HG03558 (cell line): ENCODE measurements around the gene OPCML.
A peak's percentile ranks its signal among the peaks of the same experiment; 100 is the strongest.

Experiments used
- ATAC-seq: cut with Tn5 transposase; IDR thresholded peaks from one replicate; pipeline ENCODE4 v1.9.1; 2021; ENCODE audit warnings: moderate number of reproducible peaks; ENCODE audit not compliant: unreplicated experiment; ENCODE audit errors: extremely low read depth

The OPCML gene

DNA sequence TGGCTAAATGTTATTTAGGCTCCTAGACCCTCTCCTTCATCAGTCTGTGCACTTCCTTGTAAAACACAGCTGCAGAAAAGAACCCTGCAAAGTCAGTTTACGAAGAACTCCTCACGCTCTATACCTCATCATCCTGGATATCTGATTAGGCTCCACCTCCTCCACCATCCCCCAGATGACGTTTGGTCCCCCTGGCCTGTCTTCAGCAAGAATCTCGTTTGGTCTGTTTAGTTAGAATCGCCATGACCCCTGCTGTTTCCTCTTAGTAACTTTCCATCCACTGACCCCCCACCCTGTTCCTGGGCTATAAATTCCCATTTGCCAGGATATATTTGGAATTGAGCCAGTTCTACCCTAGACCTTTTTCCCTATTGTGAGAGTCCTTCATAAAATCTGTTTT, 214.1 kb downstream of the OPCML start:
- ATAC-seq: no peak

DNA sequence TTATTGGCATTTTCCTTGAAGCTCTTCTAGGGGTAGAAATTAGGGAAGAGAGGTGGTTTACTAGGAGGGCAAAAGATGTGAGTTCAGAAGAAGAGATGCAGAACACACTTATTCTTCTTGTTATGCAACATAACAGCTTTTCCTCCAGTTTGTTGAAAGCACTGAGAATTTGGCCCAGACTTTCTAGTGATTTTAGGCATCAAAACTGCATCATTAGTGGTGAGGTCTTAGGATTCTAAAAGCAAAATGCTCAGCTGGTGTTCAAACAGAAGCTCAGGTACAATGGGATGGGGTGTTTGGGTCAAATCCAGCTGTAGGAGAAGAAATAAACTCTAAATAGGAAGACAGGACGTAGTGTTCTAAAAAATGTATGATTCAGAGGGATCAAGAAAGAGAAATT, 221.1 kb downstream of the OPCML start:
- ATAC-seq: no peak

- no peak for ATAC-seq
Observed at GRCh38 chr11:133306019-133306418, 226.3 kb downstream of the OPCML start.

GRCh38 chr11:133305208-133305956, 226.9 kb downstream of the OPCML start:
- no peak for ATAC-seq

- ATAC-seq: no peak
Observed at GRCh38 chr11:133303262-133303661, 229.0 kb downstream of the OPCML start.

GRCh38 chr11:133302056-133302455, 230.2 kb downstream of the OPCML start:
- no peak for ATAC-seq

- no peak for ATAC-seq
Observed at GRCh38 chr11:133300666-133301065, 231.6 kb downstream of the OPCML start.

GRCh38 chr11:133291780-133292179, 240.5 kb downstream of the OPCML start:
- no peak for ATAC-seq

GRCh38 chr11:133285359-133285758, 246.9 kb downstream of the OPCML start:
- ATAC-seq: no peak

DNA sequence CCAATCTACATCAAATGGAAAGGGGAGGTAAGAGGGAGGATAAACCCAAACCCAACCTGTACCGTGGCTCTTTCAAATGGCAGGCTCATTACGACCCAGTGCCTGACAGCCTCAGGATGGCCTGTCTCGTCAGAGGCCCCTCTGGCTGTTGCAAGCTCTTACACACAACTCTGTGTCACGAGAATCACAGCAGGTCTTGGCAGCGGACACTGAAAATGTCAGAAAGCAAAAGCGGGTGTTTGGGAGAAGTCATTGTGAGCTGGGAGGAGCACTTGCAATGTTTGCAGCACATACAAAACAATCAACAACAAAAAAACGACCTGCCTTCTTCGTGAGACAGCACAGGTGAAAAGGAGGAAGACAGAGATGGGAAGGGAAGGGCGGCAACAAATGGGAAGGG, 248.1 kb downstream of the OPCML start:
- ATAC-seq: no peak

- ATAC-seq: no peak
Observed at GRCh38 chr11:133277886-133278285, 254.4 kb downstream of the OPCML start.

DNA sequence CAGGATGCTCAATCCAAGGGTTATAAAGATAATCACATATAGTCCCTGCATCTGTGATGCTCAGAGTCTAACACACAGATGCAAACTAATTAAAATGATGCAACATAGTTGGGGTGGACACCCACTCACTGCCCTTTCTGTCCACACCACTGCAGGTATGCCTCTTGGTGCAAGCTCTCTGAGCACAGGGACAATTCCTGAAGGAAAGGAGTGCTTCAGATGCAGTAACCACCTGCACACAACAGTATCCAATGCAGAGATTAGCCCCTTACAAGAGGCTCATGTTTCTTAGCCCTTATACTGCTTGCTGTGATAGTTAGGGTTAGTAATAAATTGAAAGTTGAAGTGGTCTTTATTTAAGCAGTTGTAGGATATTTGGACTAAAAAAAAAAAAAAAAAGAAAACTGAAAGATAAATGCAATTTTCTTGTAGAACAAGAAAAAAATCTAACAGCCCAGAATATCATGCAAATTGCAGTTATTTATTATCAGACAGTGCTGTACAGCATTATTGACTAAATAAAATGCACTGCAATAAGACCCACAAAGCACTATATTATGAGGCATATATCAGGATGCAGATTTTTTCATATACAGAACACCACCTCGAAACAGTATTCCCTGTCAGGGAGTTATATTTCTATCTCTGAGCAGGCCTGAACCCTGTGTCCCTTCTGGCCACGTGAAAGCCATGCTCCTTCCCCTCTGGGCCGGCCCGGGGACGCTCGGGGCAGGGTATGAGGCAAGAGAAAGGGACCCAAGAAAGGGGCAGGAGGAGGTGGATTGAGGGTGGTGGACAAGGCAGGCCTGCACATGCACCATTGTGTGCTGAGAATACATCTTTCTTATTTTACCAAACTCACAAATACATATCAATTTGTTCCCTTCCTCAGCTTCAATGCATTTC, 260.2 kb downstream of the OPCML start:
- ATAC-seq: no peak

DNA sequence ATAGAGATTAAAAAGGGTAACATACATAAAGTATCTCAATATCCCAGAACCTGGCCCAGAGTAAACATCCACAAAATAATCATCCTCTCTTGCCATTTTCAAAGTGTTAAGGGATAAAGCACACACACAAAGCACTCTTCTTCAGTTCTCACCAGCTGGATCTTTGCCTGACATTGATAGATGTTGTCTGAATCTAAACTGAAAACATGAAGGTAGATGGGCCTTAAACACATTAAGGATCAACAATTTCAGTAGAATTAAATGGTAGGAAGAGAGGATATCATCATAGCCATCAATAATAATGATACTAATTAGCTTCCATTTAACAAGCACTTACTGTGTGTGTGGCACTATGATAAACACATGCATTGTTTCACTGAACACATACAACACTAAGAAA, 261.1 kb downstream of the OPCML start:
- no peak for ATAC-seq

GRCh38 chr11:133269267-133269666, 263.0 kb downstream of the OPCML start:
- ATAC-seq: peak; percentile 97

DNA sequence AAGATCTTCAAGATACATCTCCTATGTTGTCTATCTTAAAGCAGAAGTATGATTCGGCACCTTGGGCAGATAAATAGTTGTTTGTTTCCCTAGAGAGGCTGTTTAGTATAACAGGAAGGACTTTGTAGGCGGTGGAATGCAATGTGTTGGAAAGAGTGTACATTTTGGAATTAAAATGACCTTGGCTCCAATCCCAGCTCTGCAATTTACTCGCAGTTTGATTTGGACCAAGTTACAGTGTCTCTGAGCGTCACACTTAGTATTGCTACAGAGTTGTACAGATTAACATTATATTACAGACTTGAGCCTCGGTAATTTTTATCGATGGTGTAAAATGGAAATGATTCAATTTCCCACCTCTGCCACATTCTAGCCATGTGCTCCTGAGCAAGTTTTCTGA, 265.3 kb downstream of the OPCML start:
- no peak for ATAC-seq

- no peak for ATAC-seq
Observed at GRCh38 chr11:133265530-133266035, 266.7 kb downstream of the OPCML start.

DNA sequence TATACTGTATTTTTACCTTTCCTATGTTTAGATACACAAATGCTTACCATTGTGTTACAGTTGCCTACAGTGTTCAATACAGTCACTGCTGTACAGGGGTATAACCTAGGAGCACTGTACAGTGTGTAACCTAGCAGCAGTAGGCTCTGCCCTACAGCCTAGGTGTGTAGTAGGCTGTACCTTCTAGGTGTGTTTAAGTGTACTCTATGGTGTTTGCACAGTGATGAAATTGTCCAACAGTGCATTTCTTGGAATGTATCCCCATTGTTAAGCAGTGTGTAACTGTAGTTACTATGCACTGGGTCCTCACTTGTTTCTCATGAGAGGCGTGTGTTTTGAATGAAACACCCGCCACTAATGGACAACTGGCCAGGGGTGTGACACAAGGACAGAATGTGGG, 269.0 kb downstream of the OPCML start:
- no peak for ATAC-seq

DNA sequence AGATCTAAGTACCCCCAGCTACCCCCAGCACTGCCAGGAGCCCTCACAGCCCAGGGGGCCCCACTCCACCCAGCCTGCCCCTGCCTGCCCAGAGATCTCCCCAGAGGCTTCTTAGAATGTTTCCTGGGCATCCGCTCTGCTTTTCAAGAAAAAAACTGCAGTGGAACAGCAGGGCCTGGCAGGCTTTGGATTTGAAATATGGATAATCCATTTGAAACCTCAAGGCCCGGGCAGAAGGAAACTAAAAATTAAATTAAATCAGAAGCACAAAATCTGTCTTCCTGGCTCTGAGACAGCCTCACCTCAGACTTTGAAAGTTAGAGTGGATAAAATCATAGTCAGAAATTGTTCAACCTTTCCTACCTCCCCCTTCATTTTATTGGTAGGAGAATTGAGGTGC, 273.6 kb downstream of the OPCML start:
- no peak for ATAC-seq

DNA sequence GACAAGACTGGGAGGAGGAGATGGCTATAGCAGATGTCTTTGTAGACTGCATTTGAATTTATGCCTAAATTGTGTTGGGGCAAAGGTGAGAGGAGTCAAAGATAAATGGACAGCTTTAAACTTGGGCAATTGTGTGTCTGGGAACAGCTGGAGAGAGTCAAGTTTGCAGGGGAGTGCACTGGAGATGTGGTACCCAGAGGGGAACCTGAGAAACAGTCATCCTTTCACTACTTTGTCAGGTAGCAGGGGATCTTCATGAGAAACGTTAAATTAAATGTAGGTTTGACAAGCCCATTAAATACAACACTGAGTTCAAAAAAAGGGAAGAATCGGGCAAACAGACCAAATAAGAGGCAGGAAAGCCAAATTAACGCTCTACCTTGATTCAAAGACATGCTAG, 277.7 kb downstream of the OPCML start:
- ATAC-seq: no peak

- no peak for ATAC-seq
Observed at GRCh38 chr11:133253570-133253969, 278.7 kb downstream of the OPCML start.

GRCh38 chr11:133251841-133252240, 280.5 kb downstream of the OPCML start:
- no peak for ATAC-seq
